GM13977 (cell line): ENCODE data around the gene RBKS.

ENCODE experiments used
- DNase-seq: peaks from one replicate; pipeline ENCODE4 v3.0.0; 2012; ENCODE audit warnings: low spot score
- in situ Hi-C: fragments of 300-500 bp; cut with MboI; formaldehyde crosslinking; loops from one replicate; pipeline ENCODE4 v1.12.0; 2022; ENCODE audit warnings: low sequenced_read_pairs, low pct_unique_long_range_greater_than_20kb, mixed read lengths, inconsistent platforms; ENCODE audit not compliant: unreplicated experiment
- TF ChIP-seq, protein P1 (sequence below): IDR thresholded peaks from 2 replicates; pipeline ENCODE4 v1.5.1; 2012; ENCODE audit warnings: mild to moderate bottlenecking, control low read depth; ENCODE audit not compliant: insufficient read depth; ENCODE audit errors: extremely low read depth, missing control alignments

The RBKS gene

DNA sequence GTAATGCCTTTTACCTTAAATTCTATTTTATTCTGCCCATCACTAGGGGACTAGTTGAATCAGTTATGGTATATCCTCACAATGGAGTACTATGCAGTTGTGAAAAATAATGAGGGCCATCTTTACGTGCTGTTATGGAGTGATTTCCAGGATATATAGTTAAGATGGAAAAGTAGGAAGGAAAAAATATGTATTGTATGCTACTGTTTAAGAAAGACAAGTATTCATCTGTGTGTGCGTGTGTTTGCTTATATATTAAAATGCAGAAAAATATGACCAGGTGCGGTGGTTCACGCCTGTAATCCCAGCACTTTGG, 151.2 kb downstream of the RBKS start:
- in situ Hi-C loops = no loop called here
- DNase-seq = no peak
- TF ChIP-seq, protein P1, sequence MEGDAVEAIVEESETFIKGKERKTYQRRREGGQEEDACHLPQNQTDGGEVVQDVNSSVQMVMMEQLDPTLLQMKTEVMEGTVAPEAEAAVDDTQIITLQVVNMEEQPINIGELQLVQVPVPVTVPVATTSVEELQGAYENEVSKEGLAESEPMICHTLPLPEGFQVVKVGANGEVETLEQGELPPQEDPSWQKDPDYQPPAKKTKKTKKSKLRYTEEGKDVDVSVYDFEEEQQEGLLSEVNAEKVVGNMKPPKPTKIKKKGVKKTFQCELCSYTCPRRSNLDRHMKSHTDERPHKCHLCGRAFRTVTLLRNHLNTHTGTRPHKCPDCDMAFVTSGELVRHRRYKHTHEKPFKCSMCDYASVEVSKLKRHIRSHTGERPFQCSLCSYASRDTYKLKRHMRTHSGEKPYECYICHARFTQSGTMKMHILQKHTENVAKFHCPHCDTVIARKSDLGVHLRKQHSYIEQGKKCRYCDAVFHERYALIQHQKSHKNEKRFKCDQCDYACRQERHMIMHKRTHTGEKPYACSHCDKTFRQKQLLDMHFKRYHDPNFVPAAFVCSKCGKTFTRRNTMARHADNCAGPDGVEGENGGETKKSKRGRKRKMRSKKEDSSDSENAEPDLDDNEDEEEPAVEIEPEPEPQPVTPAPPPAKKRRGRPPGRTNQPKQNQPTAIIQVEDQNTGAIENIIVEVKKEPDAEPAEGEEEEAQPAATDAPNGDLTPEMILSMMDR = no peak

DNA sequence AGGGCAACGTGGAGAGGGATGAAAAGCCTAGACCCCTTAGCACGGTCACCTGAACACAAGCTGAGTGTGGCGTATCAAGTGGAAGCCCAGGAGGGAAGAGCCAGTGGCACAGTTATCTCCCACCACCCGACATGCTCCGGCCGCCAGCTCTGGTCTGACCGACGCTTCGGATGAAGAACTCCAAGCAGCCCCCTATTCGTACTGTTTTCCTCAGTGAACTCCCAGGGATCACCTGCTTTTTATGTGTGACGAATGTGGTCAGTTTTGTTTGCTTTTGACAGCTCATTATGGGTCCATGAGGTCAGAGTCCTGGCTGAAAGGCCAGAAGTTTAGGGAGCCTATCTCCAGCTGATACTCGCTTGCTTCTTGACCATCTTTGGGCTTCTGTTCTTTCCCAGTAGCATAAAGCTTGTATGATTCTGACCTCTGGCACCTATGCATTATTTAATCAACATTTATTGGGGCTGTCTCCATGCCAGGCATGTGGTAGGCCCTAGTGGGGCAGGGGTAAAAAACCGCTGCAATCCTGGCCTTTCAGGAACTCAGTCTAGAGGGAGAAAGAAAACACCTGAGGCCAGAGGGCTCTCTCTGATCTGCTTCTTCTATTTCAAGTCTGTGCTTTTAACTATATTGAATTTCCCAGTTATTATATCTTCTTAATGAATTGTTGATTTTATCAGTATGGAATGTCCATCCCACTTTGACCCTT, 151.7 kb downstream of the RBKS start:
- no peak for DNase-seq
- TF ChIP-seq, protein P1 = no peak
- in situ Hi-C loops = no loop called here

DNA sequence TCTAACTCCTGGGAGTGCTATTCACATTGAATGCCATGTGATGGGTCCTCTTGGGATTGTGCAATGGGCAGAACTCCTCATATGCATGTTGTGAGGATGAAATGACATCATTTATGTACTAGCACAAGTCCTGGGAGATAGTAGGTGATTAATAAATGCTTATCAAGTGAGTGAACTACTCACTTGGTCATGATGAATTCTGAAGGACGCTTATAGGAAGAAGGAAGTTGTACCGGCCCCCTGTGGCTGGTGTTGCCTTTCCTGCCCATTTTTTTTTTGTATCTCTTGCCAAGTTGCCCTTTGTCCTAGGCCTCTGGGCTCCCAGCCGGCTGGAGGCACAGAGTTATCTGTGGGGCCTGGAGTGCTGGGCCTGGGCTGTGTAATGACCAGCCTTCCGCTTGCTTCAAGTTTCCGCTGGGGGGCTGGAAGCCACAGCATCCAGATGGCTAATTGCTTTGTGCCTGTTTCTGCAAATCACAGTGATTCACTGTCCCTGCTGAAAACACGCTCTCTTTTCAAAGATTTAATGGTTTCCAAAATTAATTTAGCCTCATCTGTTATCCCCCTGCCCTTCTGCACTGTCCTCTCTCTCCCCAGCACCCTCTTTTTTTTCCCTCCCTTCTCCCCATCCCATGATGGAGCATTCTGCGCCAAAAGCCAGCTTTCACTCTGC, 152.4 kb downstream of the RBKS start:
- no peak for DNase-seq
- in situ Hi-C loops = no loop called here
- TF ChIP-seq, protein P1 = no peak

DNA sequence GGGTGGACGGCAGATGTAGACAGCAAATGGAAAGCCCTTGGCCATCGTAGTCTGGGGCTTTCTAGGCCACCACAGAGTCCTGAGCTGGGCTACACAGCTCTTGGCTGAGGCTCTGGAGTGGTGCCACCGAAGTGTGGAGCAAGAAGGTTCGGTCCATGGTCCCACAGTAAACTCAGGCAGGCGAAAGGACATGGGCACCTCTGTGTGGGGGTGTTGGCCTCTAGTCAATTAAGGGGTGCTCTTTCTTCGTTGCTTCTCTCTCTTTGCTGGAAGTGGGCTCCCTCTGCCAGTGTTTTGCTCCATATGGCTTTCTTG, 153.3 kb downstream of the RBKS start:
- no peak for DNase-seq
- in situ Hi-C loops = no loop called here
- TF ChIP-seq, protein P1 = no peak

DNA sequence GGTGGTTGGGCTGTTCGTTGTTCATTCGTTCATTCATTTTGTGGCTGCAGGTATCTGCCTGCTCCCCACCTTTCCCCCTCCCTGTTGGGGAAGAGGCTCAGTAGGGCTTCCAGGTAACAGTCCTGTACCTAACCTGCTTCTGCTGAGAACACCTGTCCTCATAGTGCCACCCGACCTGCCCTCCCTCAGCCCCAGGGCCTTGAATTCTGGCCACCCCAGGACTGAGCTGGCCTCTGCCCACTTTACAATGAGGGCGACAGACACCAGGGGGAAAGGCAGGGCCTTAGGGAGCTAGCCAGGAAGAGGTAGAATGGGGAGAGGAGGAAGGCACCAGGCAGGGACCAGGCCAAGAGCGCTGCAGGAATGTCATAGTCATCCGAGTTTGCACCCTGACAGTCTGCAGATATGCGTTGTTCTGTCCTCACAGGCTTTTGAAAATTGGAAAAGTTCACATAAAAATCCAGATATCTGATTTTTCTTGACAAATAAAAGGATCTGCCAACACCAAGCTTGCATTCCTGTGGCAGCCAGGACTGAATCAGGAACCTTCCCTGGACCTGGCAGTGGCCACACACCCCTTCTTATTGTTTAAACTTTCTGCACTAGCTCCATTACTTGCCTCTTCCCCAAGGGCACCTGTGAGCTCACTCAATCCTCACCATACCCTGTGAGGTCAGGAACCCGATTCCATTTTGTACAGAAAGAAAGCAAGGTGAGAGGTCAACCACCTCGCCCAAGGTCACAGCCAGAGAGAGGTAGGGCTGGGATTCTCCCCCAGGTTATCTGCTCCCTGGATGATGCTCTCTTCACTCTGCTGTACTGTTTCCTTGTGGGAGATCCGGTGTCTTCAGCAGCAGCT, 153.9 kb downstream of the RBKS start:
- in situ Hi-C loops = no loop called here
- TF ChIP-seq, protein P1 = no peak
- DNase-seq = no peak

DNA sequence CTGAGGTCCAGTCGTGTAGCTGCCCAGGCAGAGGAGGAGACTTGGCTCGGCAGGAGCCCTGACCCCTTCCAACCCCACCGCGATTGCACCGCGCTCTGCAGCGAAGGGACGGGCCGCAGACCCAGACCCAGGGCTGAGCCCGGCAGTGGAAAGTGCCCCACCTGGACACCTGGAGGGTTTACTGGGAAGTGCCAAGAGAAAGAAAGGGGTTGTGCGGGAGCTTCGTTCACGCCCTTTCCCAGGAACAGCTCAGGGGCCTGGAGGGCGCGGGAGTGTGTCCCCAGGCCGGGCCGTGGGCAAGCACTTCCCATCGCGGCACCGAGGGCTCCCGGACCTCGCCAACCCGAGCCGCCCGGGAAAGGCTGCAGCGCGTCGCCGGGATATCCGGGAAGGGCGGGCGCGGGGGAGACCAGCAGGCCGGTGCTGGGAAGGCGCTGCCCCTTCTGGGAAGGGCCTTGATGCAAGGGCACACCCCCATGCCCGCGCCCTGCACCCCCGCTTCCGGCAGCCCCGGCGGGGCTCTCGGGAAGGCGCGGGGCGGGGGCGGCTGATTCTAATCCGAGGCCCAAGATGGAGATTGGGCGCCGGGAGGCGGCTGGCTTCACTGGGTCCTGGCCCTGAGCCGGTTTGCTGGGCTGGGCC, 154.8 kb downstream of the RBKS start:
- TF ChIP-seq, protein P1 = no peak
- in situ Hi-C loops = no loop called here
- DNase-seq = no peak
